GM18951 (cell line): ENCODE data around the gene RNPEP.
"Not testable (repeated sequence)": the region's sequence is repeated elsewhere in the genome, so short reads cannot be mapped to it uniquely, and the experiment has no call there.

ENCODE experiments used
- POLR2A ChIP-seq: IDR thresholded peaks from 4 replicates; pipeline ENCODE4 v1.6.1; 2011; ENCODE audit warnings: mild to moderate bottlenecking; ENCODE audit not compliant: insufficient read length, insufficient read depth; ENCODE audit errors: extremely low read depth
- in situ Hi-C: fragments of 300-500 bp; cut with MboI; formaldehyde crosslinking; loops from one replicate; pipeline ENCODE4 v1.12.0; 2022; ENCODE audit warnings: low sequenced_read_pairs, mixed read lengths, inconsistent platforms; ENCODE audit not compliant: unreplicated experiment

RNPEP gene

GRCh38 chr1:201982623-201983379 is at the start of gene RNPEP:
Gene RNPEP (plus strand): TSS chr1:201982648. CDS start chr1:201982667, 19 bp downstream.
- TF ChIP-seq POLR2A: peak; percentile 81
- in situ Hi-C loops: no loop called here

- TF ChIP-seq POLR2A: no peak
- in situ Hi-C loops: no loop called here
Observed at GRCh38 chr1:201933840-201934430, 48.5 kb upstream of the RNPEP start.

- in situ Hi-C loops: no loop called here
- no peak for TF ChIP-seq POLR2A
Observed at GRCh38 chr1:201937624-201938213, 44.7 kb upstream of the RNPEP start.

GRCh38 chr1:201938440-201939035 is 43.9 kb upstream of the RNPEP start:
- TF ChIP-seq POLR2A: no peak
- in situ Hi-C loops: no loop called here

- TF ChIP-seq POLR2A: no peak
- in situ Hi-C loops: no loop called here
Observed at GRCh38 chr1:201939148-201939547, 43.3 kb upstream of the RNPEP start.

GRCh38 chr1:201939574-201939973 is 42.9 kb upstream of the RNPEP start:
- in situ Hi-C loops: no loop called here
- no peak for TF ChIP-seq POLR2A

GRCh38 chr1:201940316-201940715 is 42.1 kb upstream of the RNPEP start:
- in situ Hi-C loops: not testable (repeated sequence)

- TF ChIP-seq POLR2A: no peak
- in situ Hi-C loops: no loop called here
Observed at GRCh38 chr1:201941420-201942128, 40.9 kb upstream of the RNPEP start.

- in situ Hi-C loops: no loop called here
Observed at GRCh38 chr1:201942129-201942495, 40.3 kb upstream of the RNPEP start.

GRCh38 chr1:201944002-201944401 is 38.4 kb upstream of the RNPEP start:
- in situ Hi-C loops: no loop called here
- no peak for TF ChIP-seq POLR2A

More at GRCh38 chr1:201942129-201942495, 40.3 kb upstream of the RNPEP start:
- no peak for TF ChIP-seq POLR2A

- in situ Hi-C loops: no loop called here
- TF ChIP-seq POLR2A: no peak
Observed at GRCh38 chr1:201944639-201945038, 37.8 kb upstream of the RNPEP start.

- TF ChIP-seq POLR2A: no peak
- in situ Hi-C loops: no loop called here
Observed at GRCh38 chr1:201945157-201945556, 37.3 kb upstream of the RNPEP start.

GRCh38 chr1:201945863-201946223 is 36.6 kb upstream of the RNPEP start:
- in situ Hi-C loops: no loop called here
- TF ChIP-seq POLR2A: no peak
